ENCODE measurements around the gene KLF7. TPM values are rescaled to one million over a fixed set of nuclear protein-coding genes. Genes with fewer than 3 reads are reported as not detected.

KLF7 gene
- total and polyA plus RNA-seq, 4 donors, result 4.4 to 51.8 (median 22.3) TPM

DNA sequence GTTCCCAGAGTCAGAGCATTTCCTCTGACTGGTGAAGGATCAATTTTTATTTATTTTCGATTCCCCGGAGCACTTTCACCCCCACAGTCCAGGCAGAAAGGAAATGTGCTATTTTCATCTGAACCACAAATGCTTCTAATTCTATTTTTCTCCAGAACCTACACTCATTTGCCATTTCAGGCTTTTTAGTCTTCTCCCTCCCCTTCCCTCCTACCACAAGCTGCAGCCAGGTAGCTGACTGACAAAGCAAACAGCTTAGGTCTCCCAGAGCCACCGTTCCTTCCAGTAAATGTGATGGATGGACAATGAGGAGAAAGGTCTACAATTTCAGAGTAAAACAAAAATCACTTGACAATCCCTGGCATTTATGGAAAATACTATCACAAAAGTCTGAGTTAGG lies 76.9 kb downstream of the KLF7 start:
- Histone ChIP-seq H3K4me3 (no peak overlapping the region), H3K9ac (ENCODE audit: insufficient read depth in 1 of 2, low read length in 2 of 2) (no peak overlapping the region), H3K9me3 (ENCODE audit: control insufficient read depth in 4 of 4, insufficient read depth in 3 of 4, low read length in 3 of 4) (no peaks in the 10 kb centered on the region), H3K4me1 (ENCODE audit: control insufficient read depth in 5 of 5, insufficient read depth in 5 of 5, low read length in 5 of 5) (peaks cover 0 to 56% (median 0%) of the 10 kb centered on the region in 5 donors), H3K27ac (ENCODE audit: low read depth in 1 of 2, low read length in 1 of 2) (no peak overlapping the region), H3K36me3 (ENCODE audit: control insufficient read depth in 4 of 4, insufficient read depth in 4 of 4, low read length in 4 of 4) (peaks cover 0 to 9% (median 4%) of the 10 kb centered on the region in 4 donors), H3K27me3 (ENCODE audit: control insufficient read depth in 3 of 3, insufficient read depth in 3 of 3, low read length in 2 of 3) (no peaks in the 10 kb centered on the region)
- no peak for DNase-seq
- no peak for ATAC-seq (ENCODE audit: insufficient read depth, low FRiP score)
- 29 to 30% methylated on average over 3 of the region's 3 CpGs for WGBS, 2 donors
- TF ChIP-seq, protein P1, sequence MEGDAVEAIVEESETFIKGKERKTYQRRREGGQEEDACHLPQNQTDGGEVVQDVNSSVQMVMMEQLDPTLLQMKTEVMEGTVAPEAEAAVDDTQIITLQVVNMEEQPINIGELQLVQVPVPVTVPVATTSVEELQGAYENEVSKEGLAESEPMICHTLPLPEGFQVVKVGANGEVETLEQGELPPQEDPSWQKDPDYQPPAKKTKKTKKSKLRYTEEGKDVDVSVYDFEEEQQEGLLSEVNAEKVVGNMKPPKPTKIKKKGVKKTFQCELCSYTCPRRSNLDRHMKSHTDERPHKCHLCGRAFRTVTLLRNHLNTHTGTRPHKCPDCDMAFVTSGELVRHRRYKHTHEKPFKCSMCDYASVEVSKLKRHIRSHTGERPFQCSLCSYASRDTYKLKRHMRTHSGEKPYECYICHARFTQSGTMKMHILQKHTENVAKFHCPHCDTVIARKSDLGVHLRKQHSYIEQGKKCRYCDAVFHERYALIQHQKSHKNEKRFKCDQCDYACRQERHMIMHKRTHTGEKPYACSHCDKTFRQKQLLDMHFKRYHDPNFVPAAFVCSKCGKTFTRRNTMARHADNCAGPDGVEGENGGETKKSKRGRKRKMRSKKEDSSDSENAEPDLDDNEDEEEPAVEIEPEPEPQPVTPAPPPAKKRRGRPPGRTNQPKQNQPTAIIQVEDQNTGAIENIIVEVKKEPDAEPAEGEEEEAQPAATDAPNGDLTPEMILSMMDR (IDR thresholded peaks at IDR 0.05; ENCODE audit: control extremely low read depth, extremely low read depth), result no peak

DNA sequence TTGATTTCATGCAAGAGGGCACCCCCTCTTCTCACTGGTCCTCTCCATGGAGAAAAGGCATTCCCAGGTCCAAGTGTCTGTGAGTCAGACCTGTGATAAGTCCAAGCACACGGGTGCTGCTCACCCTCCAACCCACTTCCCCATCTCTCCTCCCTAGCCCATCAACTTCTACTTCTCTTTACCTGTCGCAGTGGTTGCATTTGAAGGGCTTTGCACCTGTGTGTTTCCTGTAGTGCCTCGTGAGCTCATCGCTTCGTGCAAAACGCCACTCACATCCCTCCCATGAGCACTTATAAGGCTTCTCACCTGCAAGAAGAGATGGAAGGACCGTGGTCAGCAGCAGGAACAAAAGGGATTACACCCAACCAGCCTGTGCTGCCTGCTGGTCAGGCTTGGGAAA lies 77.5 kb downstream of the KLF7 start:
- Histone ChIP-seq H3K4me1 (ENCODE audit: control insufficient read depth in 5 of 5, insufficient read depth in 5 of 5, low read length in 5 of 5) (peaks cover 0 to 61% (median 0%) of the 10 kb centered on the region in 5 donors), H3K36me3 (ENCODE audit: control insufficient read depth in 4 of 4, insufficient read depth in 4 of 4, low read length in 4 of 4) (peaks cover 0 to 9% (median 4%) of the 10 kb centered on the region in 4 donors)
- ATAC-seq (ENCODE audit: insufficient read depth, low FRiP score), result no peak

DNA sequence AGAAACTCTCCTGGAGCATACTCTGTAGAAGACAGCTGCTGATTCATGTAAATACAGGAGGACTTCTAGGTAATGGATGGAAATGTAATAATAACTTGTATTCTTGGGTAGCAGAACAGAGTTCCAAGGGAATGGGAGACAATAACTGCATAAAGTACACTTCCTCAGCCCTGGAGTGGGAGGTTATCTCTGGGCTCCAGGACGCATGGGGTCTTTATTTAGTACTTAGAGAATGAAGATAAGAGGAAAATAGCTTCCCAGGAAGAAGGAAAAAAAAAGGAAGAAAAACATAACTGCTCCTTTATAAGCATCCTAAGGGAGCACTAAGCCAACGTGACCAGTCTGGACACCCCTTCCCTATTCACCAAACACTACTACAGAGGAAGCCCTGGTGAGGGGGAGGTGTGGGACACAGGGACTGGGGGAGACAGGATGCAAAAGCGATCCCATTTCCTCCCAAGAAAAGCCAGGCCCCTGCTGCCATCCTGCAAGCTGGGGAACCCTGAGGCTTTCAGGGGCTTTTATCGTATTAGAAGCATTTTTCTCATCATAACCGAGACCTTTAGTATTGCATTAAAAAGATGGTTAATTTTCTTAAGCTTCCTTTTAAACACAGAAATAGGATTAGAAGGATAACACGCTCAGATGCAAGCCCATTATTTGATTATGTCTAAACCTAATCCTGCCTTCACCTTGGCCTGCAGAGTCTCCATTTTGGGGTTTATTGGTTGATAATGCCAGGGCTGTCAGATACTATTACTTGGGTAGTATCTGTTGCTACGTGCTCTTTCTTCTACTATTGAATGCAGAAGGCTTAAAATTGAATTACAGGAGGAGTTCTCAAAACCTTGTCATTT lies 78.5 kb downstream of the KLF7 start:
- DNase-seq (no peak), ATAC-seq (ENCODE audit: insufficient read depth, low FRiP score) (no peak)
- peaks cover 0 to 13% (median 4%) of the 10 kb centered on the region in 4 donors for H3K36me3 ChIP-seq (ENCODE audit: control insufficient read depth in 4 of 4, insufficient read depth in 4 of 4, low read length in 4 of 4)
- H3K4me3 ChIP-seq, result no peak overlapping the region
- peak overlapping the region in 1 of 2 donors; percentile 49 for H3K27ac ChIP-seq (ENCODE audit: low read depth in 1 of 2, low read length in 1 of 2)
- TF ChIP-seq, protein P1 (IDR thresholded peaks at IDR 0.05; ENCODE audit: control extremely low read depth, extremely low read depth), result no peak
- H3K27me3 ChIP-seq (ENCODE audit: control insufficient read depth in 3 of 3, insufficient read depth in 3 of 3, low read length in 2 of 3), result no peaks in the 10 kb centered on the region
- H3K9ac ChIP-seq (ENCODE audit: insufficient read depth in 1 of 2, low read length in 2 of 2), result no peak overlapping the region
- peaks cover 0 to 62% (median 0%) of the 10 kb centered on the region in 5 donors for H3K4me1 ChIP-seq (ENCODE audit: control insufficient read depth in 5 of 5, insufficient read depth in 5 of 5, low read length in 5 of 5)
- H3K9me3 ChIP-seq (ENCODE audit: control insufficient read depth in 4 of 4, insufficient read depth in 3 of 4, low read length in 3 of 4), result no peaks in the 10 kb centered on the region
- WGBS, 2 donors, result 79 to 80% methylated on average over 7 of the region's 7 CpGs

More for the DNA sequence above, 77.5 kb downstream of the KLF7 start:
- TF ChIP-seq, protein P1 (IDR thresholded peaks at IDR 0.05; ENCODE audit: control extremely low read depth, extremely low read depth), result no peak
- no peak overlapping the region for H3K27ac ChIP-seq (ENCODE audit: low read depth in 1 of 2, low read length in 1 of 2)
- no peak overlapping the region for H3K9ac ChIP-seq (ENCODE audit: insufficient read depth in 1 of 2, low read length in 2 of 2)
- no peaks in the 10 kb centered on the region for H3K9me3 ChIP-seq (ENCODE audit: control insufficient read depth in 4 of 4, insufficient read depth in 3 of 4, low read length in 3 of 4)
- 64 to 70% methylated on average over 7 of the region's 7 CpGs for WGBS, 2 donors
- no peak for DNase-seq
- no peak overlapping the region for H3K4me3 ChIP-seq
- no peaks in the 10 kb centered on the region for H3K27me3 ChIP-seq (ENCODE audit: control insufficient read depth in 3 of 3, insufficient read depth in 3 of 3, low read length in 2 of 3)
